IPS-20b (cell line): ENCODE data around the gene ARHGAP26.
A peak's percentile ranks its signal among the peaks of the same experiment; 100 is the strongest.

Experiments
- H3K27ac ChIP-seq: one replicate; pipeline ENCODE4 v1.5.1; 2013; ENCODE audit warnings: low read length
- H3K27me3 ChIP-seq: 2 replicates; pipeline ENCODE4 v1.6.1; 2013; ENCODE audit warnings: mild to moderate bottlenecking, low read length, inconsistent platforms; ENCODE audit not compliant: insufficient read depth
- H3K36me3 ChIP-seq: 2 replicates; pipeline ENCODE4 v1.6.1; 2013; ENCODE audit warnings: low read depth, mild to moderate bottlenecking, inconsistent platforms, low read length, moderate library complexity; ENCODE audit not compliant: insufficient read depth
- H3K4me1 ChIP-seq: 2 replicates; pipeline ENCODE4 v1.6.1; 2013; ENCODE audit warnings: mild to moderate bottlenecking, control low read depth, inconsistent platforms, low read length, moderate library complexity; ENCODE audit not compliant: insufficient read depth
- H3K4me3 ChIP-seq: 2 replicates; pipeline ENCODE4 v1.5.1; 2013; ENCODE audit warnings: mild to moderate bottlenecking, low read length, inconsistent platforms
- H3K9ac ChIP-seq: 2 replicates; pipeline ENCODE4 v1.6.1; 2013; ENCODE audit warnings: low read depth, mild to moderate bottlenecking, inconsistent platforms, low read length, moderate library complexity
- H3K9me3 ChIP-seq: 2 replicates; pipeline ENCODE4 v1.6.1; 2013; ENCODE audit warnings: mild to moderate bottlenecking, low read depth, low read length, inconsistent platforms; ENCODE audit not compliant: insufficient read depth

Gene ARHGAP26

DNA sequence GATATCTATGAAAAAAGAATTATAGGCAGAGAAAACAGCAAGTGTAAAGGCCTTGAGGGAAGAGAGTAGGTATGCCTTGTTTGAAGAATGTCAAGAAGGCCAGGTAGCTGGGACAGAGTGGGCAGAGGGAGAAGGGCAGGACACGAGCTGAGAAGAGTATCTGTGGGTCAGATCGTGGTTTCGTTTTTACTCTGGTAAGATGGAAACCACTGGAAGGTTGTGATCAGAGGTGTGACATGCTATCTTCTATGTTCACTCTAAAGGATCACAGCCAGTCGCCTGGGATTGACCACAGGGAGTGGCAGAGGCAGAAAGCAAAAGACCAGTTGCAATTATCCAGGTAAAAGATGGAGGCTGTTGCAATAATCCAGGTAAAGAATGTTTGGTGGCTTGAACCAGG lies 12.6 kb upstream of the ARHGAP26 start:
- Histone ChIP-seq H3K27ac (no peak overlapping the region), H3K36me3 (no peaks in the 10 kb centered on the region), H3K27me3 (no peaks in the 10 kb centered on the region), H3K4me1 (no peaks in the 10 kb centered on the region), H3K9ac (no peak overlapping the region), H3K9me3 (no peaks in the 10 kb centered on the region), H3K4me3 (no peak overlapping the region)

DNA sequence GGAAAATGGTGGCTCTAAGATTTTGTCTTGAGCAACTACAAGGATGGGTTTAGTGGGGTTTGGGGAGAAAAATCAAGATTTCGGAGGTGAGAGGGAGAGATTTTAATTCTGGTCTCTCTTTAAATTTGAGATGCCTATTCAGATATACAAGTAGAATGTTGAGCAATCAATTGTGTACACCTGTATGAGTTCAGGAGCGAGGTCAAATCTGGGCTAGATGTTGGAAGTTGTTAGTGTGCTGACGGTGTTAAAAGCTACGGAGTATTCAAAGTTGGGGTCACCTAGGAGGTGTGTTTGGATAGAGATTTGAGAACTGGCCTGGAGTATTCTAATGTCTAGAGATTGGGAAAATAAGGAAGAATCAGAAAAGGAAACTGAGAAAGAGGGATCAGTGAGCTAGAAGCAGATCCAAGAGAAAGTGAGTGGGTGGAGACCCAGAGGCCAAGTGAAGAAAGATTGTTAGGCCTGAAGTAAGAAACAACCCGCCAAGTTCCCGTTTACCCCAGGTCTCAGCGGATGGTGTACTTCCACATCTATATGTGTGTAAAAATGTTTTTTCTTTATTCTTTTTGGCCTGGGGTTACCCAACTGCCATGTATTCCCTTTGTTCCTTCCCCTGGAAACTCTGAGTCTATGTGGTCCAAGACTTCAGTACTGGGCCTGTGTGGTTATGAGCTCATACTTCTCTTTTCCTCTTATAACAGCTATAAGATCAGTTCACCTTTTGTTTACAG lies 11.9 kb upstream of the ARHGAP26 start:
- no peak overlapping the region for H3K27ac ChIP-seq

GRCh38 chr5:142758796-142759145 lies 11.4 kb upstream of the ARHGAP26 start:
- no peak overlapping the region for H3K4me3 ChIP-seq
- no peaks in the 10 kb centered on the region for H3K4me1 ChIP-seq
- no peak overlapping the region for H3K27ac ChIP-seq
- no peaks in the 10 kb centered on the region for H3K27me3 ChIP-seq
- no peaks in the 10 kb centered on the region for H3K9me3 ChIP-seq
- H3K36me3 ChIP-seq, result no peaks in the 10 kb centered on the region
- H3K9ac ChIP-seq, result no peak overlapping the region

More for the DNA sequence above, 11.9 kb upstream of the ARHGAP26 start:
- Histone ChIP-seq H3K4me3 (no peak overlapping the region), H3K36me3 (no peaks in the 10 kb centered on the region), H3K27me3 (no peaks in the 10 kb centered on the region), H3K9ac (no peak overlapping the region), H3K4me1 (no peaks in the 10 kb centered on the region), H3K9me3 (no peaks in the 10 kb centered on the region)

- Histone ChIP-seq H3K4me3 (no peak overlapping the region), H3K36me3 (no peaks in the 10 kb centered on the region), H3K9me3 (no peaks in the 10 kb centered on the region), H3K27ac (no peak overlapping the region), H3K4me1 (no peaks in the 10 kb centered on the region), H3K9ac (no peak overlapping the region), H3K27me3 (peaks cover 3% of the 10 kb centered on the region; the same call in 1 of the 2 replicates)
These were observed 6.5 kb upstream of the ARHGAP26 start for GRCh38 chr5:142763701-142764100.

DNA sequence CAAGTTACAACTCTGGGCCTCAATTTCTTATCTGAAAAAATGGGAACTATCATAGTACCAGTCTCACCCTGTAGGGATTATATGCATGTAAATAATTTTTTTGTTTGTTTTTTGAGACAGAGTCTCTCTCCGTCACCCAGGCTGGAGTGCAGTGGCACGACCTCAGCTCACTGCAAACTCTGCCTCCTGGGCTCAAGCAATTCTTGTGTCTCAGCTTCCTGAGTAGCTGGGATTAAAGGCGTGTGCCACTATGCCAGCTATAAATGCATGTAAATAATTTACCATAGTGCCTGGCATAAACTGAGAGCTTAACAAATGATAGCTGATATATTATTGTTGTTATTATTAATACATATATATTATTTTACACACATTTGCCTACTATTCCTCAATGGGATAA lies 3.0 kb upstream of the ARHGAP26 start:
- H3K9ac ChIP-seq, result no peak overlapping the region
- no peaks in the 10 kb centered on the region; the same call in 1 of the 2 replicates for H3K4me1 ChIP-seq
- no peaks in the 10 kb centered on the region for H3K36me3 ChIP-seq
- H3K27ac ChIP-seq, result no peak overlapping the region
- no peak overlapping the region for H3K4me3 ChIP-seq
- no peaks in the 10 kb centered on the region for H3K9me3 ChIP-seq
- H3K27me3 ChIP-seq, result peaks cover 23% of the 10 kb centered on the region

- peaks cover 3% of the 10 kb centered on the region; the same call in 1 of the 2 replicates for H3K4me1 ChIP-seq
- no peak overlapping the region for H3K27ac ChIP-seq
- no peaks in the 10 kb centered on the region for H3K9me3 ChIP-seq
- H3K36me3 ChIP-seq, result no peaks in the 10 kb centered on the region
- H3K4me3 ChIP-seq, result no peak overlapping the region
- H3K9ac ChIP-seq, result no peak overlapping the region
- peaks cover 30% of the 10 kb centered on the region for H3K27me3 ChIP-seq
These were observed 2.3 kb upstream of the ARHGAP26 start for GRCh38 chr5:142767911-142768310.

DNA sequence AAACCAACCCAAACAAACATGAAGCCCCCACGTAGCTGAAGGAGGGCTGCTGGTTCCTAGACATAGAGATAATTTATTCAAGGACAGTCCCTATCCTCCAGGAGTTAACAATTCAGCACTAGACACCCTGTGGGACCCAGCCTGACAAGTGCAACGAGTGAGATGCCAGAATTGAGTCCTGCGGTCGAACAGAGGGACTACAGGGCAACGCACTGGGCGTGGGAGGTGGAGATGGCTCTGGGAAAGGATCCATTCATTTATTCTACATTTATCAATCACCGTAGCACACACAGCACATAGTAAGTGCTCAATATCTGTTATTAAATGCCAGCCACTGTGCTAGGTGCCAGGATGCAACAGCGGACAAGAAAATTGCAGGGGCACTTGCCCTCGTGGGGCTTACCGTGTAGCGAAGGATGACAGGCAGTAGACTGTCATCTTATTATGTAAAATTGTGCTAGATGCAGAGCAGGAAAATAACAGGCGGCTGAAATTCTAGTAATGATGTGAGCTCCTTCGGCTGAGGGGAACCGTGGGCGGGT lies 855 bp upstream of the ARHGAP26 start:
- peaks cover 4% of the 10 kb centered on the region; the same call in 1 of the 2 replicates for H3K4me1 ChIP-seq
- H3K27me3 ChIP-seq, result peaks cover 32% of the 10 kb centered on the region
- peak overlapping the region; percentile 88 for H3K4me3 ChIP-seq
- no peak overlapping the region for H3K27ac ChIP-seq
- no peaks in the 10 kb centered on the region for H3K36me3 ChIP-seq
- no peaks in the 10 kb centered on the region for H3K9me3 ChIP-seq
- H3K9ac ChIP-seq, result peak overlapping the region; percentile 71; the same call in 1 of the 2 replicates

DNA sequence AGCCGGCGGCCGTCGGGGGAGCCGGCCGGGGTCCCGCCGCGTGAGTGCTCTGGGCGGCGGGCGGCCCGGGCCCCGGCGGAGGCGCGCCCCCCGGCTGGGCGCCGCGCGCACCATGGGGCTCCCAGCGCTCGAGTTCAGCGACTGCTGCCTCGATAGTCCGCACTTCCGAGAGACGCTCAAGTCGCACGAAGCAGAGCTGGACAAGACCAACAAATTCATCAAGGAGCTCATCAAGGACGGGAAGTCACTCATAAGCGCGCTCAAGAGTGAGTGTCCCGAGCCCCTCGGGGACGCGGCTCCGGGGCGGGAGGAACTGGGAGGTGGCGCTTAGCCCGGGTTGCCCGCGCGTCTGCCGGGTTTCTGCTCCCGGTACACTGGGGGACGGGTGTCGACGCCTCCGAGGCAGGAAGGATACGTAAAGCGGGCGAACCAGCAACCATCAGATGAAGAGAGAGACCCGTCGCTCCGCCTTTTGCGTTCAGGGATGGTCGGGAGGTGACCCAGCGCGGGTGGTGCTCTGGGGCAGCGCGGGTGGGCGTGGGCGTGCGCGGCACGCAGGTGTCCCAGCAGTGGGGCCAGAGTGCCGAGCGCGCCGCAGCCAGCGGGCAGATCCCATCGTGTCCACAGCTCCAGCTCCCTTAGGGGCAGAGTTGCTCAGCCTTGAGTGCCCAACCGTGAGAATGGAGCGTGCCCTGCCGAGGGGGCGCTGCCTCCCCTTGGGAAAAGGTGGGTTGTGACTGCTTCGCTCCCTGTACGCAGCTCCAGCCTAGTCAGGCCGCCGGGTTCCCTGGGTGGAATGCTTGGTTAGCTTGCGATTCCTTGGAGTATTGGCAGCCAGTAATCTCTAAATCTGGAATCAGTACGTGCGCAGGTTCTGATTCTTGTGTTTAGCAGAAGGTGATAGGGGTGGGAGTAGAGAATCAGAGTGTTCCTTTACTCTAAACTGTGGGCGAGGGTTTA lies 753 bp downstream of the ARHGAP26 start:
- Histone ChIP-seq H3K4me3 (peak overlapping the region; percentile 88), H3K27ac (no peak overlapping the region), H3K9ac (peak overlapping the region; percentile 75), H3K27me3 (peaks cover 32% of the 10 kb centered on the region), H3K9me3 (no peaks in the 10 kb centered on the region), H3K4me1 (peaks cover 4% of the 10 kb centered on the region; the same call in 1 of the 2 replicates), H3K36me3 (no peaks in the 10 kb centered on the region)

GRCh38 chr5:142771666-142772065 lies 1.5 kb downstream of the ARHGAP26 start:
- H3K36me3 ChIP-seq, result no peaks in the 10 kb centered on the region
- H3K27me3 ChIP-seq, result peaks cover 32% of the 10 kb centered on the region
- H3K4me1 ChIP-seq, result peaks cover 4% of the 10 kb centered on the region; the same call in 1 of the 2 replicates
- H3K27ac ChIP-seq, result no peak overlapping the region
- H3K4me3 ChIP-seq, result peak overlapping the region; percentile 88
- no peaks in the 10 kb centered on the region for H3K9me3 ChIP-seq
- H3K9ac ChIP-seq, result peak overlapping the region; percentile 75

DNA sequence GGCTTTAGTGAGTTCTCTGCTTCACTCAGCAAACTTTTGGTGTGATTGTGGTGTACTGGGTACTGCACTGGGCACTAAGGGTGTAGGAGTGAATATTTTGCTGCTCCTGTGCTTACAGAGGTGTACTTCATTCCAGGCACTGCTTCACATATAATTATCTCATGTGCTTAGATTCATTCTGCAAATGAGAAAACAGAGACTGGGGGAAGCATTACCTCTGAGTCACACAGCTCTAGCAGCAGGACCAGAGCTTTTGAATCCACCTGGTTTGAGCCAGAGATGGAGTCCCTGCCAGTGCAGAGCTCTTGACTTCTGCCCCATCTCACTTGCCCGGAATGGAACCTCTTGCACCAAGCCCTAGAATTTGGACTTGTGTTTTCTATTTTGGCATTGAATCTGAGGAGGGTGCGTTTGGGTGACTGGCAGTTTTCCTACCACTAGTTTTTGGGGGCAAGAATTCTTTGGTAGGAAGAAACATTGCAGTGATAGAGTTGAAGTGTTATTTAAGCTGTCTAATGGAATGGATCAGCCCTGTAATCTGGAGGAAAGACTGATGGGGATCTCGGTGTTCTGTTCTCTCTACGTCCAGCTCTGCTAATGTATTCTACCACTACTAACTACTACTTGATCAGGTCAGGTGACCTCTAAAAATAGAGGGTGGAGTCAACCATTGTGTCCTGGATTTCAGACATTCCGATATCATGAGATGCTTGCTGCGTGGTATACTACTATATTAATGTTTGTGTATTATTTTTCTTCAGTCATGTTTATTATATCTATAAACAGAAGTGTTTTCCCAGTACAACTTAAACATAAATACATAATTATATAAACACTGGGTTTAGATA lies 2.5 kb downstream of the ARHGAP26 start:
- Histone ChIP-seq H3K4me3 (peak overlapping the region; percentile 88; the same call in 1 of the 2 replicates), H3K36me3 (no peaks in the 10 kb centered on the region), H3K27me3 (peaks cover 32% of the 10 kb centered on the region), H3K9me3 (no peaks in the 10 kb centered on the region), H3K9ac (no peak overlapping the region), H3K27ac (no peak overlapping the region), H3K4me1 (peaks cover 4% of the 10 kb centered on the region; the same call in 1 of the 2 replicates)

- H3K9ac ChIP-seq, result no peak overlapping the region
These were observed 6.9 kb downstream of the ARHGAP26 start for GRCh38 chr5:142777099-142777498.

More at GRCh38 chr5:142777099-142777498, 6.9 kb downstream of the ARHGAP26 start:
- H3K4me3 ChIP-seq, result no peak overlapping the region
- H3K27me3 ChIP-seq, result peaks cover 10% of the 10 kb centered on the region
- no peaks in the 10 kb centered on the region for H3K9me3 ChIP-seq
- H3K4me1 ChIP-seq, result peaks cover 12% of the 10 kb centered on the region
- H3K36me3 ChIP-seq, result no peaks in the 10 kb centered on the region
- no peak overlapping the region for H3K27ac ChIP-seq
